ENCODE data around the gene MAML3.

MAML3 gene

DNA sequence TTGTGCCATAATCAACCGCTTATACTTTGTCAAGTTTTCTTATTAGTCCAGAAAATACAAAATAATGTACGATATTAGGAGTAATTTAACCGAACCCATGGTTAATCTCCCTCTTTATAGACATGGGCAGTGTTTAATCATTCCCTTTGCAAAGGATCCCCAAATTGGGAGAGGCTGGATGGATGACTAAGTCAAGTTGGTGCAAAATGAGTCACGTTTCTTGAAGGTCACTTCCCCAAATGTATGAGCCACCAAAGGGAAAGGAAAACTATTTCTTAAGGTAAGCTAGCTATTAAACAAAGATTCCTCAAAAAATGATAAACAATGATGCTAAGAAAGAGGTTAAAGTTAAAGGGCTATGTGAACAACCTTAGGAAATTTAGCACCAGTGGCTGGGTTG, 17.5 kb downstream of the MAML3 start:
- no peak overlapping the region for H3K27ac ChIP-seq
- TF ChIP-seq CTCF (conservative IDR thresholded peaks at IDR 0.05) = no peak

DNA sequence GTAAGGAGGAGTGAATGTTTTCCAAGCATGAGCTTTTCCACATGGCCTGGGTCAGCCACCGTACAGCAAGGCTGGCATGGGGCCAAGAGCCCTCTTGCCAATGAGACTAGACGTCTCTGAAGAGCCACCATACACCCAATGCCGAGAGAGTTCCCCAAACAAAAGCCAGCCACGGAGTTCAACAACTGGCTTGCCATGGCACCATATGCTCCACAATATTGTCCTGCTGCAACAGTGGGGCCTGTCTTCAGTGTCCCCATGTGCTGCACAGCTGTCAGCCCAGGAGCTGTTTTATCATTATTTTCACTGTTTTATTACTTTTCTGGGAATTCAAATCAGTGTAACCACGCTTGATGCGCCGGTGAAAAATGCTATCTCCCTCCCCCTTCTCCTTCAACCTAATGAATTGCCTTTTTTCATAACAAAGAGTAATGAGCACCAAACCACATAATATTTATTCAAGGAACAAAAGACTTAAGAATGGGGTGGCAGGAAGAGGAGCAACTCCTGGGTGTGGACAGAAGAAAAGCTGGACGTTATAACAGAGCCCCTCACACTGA, 18.4 kb downstream of the MAML3 start:
- TF ChIP-seq CTCF (conservative IDR thresholded peaks at IDR 0.05) = no peak

GRCh38 chr4:140134746-140135425, 19.1 kb downstream of the MAML3 start:
- no peak for TF ChIP-seq CTCF (conservative IDR thresholded peaks at IDR 0.05)
- no peak overlapping the region for H3K27ac ChIP-seq

More for the DNA sequence above, 18.4 kb downstream of the MAML3 start:
- H3K27ac ChIP-seq = no peak overlapping the region

GRCh38 chr4:140133576-140133975, 20.4 kb downstream of the MAML3 start:
- no peak for TF ChIP-seq CTCF (conservative IDR thresholded peaks at IDR 0.05)
- H3K27ac ChIP-seq = no peak overlapping the region

DNA sequence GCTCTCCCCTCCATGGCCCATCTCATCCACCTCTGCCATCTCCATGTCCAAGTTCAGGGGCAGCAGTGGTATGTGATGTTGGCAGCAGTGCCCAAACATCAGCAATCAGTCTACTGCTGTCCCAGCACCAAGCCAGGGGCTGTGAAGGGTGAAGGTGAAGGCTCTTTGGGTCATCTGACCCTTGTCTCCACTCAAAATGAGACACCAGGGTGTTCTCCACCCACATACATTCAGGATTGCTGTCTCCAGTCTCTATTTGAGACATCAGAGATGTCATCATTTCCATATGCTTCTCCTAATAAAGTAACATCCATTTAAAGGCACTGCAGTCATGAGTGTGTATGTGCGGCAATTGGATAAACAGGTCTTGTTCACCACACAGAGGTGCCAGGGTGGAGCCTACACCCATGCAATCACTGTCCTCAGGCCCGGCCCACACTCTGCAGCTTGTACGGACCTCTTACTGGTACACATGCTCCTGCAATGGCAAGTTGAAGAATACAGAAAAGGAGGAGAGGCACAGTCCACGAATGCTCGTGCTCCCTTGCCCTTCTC, 22.2 kb downstream of the MAML3 start:
- no peak for TF ChIP-seq CTCF (conservative IDR thresholded peaks at IDR 0.05)
- H3K27ac ChIP-seq = no peak overlapping the region

GRCh38 chr4:140130677-140131076, 23.3 kb downstream of the MAML3 start:
- no peak for TF ChIP-seq CTCF (conservative IDR thresholded peaks at IDR 0.05)
- H3K27ac ChIP-seq = no peak overlapping the region

DNA sequence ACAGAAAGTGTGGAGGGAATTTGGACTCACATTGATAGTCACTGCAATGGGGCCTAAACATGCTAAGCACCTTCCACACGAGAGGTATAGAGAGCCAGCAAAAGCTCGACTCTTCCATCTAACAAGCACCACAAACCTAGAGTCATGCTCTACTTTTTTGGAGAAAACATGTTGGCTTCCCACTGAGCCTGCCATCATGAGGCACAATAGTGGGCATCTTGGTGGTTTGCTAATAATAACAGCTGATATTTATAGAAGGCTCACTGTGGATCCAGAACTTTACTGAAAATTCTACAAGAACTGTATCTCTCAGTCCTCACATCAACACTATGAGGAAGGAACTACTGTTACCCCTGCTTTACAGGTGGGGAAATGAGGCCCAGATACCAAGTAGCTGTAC, 26.6 kb downstream of the MAML3 start:
- TF ChIP-seq CTCF (conservative IDR thresholded peaks at IDR 0.05) = no peak
- H3K27ac ChIP-seq = no peak overlapping the region

All from VCaP (cell line).